DMS 273 (cell line): ENCODE results near the gene CCNDBP1.
"Not testable (repeated sequence)": the region's sequence is repeated elsewhere in the genome, so short reads cannot be mapped to it uniquely, and the experiment has no call there.

Source experiments
- DNase-seq: peaks from one replicate; lab custom pipeline; 2025; ENCODE audit not compliant: unreplicated experiment; lab: John Stamatoyannopoulos, UW

The CCNDBP1 gene

GRCh38 chr15:43190178-43190577 is 5.0 kb downstream of the CCNDBP1 start:
- no peak for DNase-seq

DNA sequence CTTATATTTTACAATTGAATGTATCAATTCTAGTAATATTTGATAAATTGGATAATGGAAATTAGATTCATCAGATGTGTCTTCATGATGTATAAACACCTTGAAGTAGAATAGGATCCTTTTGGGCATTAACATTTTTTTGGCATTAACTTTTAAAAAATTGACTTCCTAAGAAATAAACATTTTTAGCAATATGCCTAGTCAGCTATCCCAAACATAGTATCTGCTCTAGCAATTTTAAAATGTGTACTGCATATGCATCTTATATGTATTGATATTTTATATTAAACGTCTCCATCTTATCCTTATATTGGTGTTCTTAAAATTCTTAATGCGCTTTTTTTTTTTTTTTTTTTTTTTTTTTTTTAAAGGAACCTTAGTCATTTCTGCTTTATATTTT is 8.5 kb downstream of the CCNDBP1 start:
- no peak for DNase-seq

GRCh38 chr15:43194795-43195194 is 9.6 kb downstream of the CCNDBP1 start:
- DNase-seq, result no peak

DNA sequence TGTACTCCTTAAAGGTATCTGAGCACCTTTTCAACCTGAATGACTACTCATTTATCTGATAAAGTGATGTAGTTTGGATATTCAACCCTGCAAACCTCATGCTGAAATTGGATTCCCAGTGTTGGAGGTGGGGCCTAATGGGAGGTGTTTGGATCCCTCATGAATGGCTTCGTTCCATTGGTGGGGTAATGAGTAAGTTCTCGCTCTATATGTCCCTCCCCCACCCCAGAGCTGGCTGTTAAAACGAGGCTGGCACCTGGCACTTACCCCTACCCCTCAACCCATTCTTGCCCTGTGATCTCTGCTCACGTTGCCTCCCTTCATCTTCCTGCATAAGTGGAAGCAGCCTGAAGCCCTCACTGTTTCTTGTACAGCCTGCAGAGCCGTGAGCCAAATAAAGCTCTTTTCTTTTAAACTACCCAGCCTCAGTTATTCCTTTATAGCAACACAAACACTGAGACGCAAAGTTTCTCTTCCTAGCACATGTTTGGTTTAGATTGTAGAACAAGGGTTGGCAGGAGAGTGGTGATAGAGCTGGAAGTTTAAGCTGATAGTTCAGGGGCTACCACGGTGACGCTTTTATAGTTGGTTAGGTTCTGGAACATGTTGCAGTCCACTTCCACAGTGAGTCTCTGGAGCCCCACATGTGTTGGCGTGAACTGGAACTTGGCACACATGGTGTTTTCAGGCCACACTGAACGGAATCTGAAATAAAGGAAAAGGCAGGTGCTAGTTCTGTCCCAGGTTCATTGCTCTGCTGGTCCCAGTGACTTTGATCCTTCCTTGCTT is 11.8 kb downstream of the CCNDBP1 start:
- no peak for DNase-seq

GRCh38 chr15:43197773-43198172 is 12.6 kb downstream of the CCNDBP1 start:
- DNase-seq, result not testable (repeated sequence)

GRCh38 chr15:43198556-43198955 is 13.4 kb downstream of the CCNDBP1 start:
- not testable (repeated sequence) for DNase-seq

GRCh38 chr15:43198992-43199391 is 13.8 kb downstream of the CCNDBP1 start:
- DNase-seq, result no peak

DNA sequence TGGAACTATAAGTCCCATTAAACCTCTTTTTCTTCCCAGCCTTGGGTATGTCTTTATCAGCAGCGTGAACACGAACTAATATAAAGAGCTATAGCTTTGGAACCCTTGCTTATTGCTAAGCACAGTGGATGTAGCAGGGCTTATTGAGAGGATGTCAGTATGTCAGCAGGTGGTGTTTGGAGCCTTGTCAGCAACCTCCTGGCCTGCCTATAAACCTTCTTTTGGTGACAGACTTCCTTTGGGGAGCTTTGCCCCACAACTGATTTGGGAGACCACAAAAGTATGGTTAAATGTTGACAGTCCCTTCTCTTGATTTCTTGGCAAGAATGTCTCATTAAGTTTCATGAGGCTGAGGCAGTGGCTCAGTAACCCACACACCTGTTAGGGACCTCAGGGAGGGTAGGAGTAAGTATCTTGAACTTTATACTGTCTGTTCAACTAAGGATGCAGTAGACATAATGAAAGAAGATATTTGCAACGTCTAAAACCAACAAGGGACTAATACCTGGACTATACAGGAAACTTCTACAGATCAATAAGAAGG is 14.8 kb downstream of the CCNDBP1 start:
- DNase-seq, result no peak

DNA sequence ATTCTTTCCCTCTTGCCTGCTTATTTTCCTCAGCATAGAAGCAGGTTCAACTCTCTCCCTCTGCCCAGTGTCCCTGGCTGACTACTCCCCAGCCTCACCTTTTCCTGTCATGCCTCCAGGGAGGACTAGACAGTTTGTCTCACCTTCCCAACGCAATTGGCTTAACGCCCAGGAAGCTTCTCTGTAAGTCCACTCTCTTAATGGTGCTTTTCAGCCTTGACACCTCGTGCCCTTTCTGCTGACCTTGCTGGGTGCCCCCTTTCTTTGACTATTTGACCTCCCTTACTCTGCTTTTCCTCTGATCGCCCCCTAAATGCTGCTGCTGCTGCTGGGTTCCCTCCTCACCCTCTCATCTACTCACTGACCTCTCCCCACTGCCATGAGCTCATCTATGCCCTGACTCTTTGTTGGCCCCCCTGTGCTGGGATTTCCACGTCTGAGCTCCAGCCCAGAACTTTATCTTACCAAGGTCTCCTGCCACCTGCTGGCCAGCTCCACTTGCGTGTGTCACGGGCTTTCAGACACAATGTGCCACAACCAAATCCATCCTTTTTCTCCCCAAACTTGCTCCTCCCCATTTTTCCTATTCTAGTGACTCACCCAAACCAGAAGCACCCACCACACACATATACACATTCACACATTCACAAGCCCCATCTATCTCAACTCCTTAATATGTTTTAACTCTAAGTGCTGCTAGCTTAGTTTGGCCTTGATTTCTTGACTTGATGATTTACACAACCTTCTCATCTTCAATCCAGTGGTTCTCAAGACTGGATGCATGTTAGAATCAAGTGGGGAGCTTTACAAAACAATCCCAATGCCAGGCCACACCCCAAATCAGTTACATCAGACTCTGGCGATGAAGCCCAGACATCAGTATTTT is 19.1 kb downstream of the CCNDBP1 start:
- DNase-seq, result peak; percentile 46

- no peak for DNase-seq
Measured at GRCh38 chr15:43206054-43206453, 20.9 kb downstream of the CCNDBP1 start.

DNA sequence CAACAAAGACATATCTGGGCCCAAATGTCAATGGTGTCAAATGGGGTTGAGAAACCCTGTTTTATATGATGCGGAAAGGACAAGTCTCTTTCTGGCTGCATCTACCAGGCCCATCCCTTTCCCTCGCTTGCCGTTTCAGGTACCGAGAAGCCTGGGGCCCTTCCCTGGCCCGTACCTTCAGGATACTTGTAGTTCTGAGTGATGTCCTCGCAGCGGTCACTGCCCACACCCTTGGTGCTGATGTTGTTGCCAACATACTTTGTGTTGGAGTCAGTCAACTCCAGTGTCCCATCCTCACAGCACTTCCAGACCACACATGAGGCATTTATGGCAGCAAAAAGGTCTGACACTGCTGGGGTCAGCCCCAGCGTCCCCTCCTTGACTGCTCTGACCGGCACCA is 21.8 kb downstream of the CCNDBP1 start:
- no peak for DNase-seq

GRCh38 chr15:43208052-43209002 is 23.1 kb downstream of the CCNDBP1 start:
- no peak for DNase-seq

DNA sequence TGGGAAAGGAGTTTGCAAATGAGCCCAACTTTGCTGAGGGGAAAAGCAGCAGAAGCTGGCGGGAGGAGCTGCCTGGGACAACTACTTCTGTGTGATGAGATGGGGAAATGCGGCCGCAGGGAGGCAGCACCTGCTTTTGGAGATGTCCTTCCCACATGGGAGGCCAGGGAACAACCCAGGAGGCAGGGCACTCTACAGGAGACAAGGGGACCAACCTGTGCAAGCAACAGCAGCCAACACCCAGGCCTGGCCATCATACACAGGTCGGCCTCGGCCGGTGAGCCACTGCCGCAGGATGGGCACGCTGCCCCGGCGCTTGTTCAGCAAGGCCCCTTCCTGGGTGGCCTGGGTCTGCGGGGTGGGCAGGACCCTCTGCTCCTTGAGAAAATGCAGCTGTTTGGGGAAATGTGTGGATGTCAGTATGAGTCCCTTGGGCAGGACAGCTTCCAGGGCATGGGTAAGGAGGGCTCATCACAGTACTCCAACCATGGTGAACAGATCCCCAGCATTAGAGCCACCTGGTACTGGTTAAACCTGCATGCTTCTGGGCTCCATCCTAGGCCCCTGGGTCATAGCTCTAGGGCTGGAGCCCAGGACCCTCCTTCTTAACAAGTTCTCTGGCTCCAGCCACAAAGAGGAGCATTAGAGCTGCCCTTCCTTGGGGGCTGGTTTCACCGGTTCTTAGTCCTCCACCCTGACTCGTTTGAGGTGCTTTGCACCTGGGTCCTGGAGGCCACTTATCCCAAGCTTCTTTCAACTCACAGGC is 24.0 kb downstream of the CCNDBP1 start:
- DNase-seq, result no peak

GRCh38 chr15:43210172-43210745 is 25.1 kb downstream of the CCNDBP1 start:
- DNase-seq, result no peak

DNA sequence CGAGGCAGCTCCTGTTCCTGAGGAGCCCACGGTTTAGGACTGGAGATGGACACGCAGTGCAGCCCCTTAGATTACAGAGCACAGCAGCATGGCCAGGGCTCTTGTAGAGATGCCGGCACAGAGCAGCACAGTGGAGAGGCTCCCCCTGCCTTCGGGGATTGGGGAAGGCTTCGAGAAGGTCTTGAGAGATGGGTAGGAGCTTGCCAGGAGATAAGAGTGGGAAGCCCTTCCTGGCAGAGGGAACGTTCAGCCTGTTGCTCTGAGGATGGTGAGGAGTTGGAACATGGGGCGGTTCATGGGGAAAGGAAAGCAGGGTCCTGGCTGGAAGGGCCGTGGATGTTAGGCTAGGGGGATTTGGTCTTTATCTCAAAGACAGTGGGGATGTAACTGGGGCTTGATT is 25.6 kb downstream of the CCNDBP1 start:
- no peak for DNase-seq

DNA sequence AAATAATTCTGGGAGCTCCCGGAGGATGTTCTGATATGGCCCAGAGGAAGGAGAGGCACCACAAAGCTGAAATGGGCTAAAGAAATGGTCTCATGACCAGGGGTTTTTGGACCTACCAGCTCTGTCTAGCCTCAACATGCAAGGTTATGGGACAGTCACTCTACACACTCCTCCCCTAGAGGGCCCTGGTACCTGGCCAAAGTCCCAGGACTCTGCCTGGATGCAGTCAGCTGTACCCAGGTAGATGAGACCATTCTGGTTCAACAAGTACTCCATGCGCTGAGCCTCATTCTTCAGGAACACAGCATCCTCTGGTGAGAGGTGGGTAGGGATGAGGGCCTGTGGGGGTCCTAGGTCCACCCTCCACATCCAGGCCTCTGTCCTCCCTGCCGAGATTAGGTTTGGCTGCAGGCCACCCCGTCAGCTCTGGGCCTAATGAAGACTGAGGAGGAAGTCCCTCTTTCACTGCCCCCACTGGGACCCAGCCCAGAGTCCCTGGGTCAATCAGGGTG is 26.1 kb downstream of the CCNDBP1 start:
- DNase-seq, result no peak

- DNase-seq, result no peak
Measured at GRCh38 chr15:43212299-43212698, 27.1 kb downstream of the CCNDBP1 start.

- no peak for DNase-seq
Measured at GRCh38 chr15:43212951-43213350, 27.7 kb downstream of the CCNDBP1 start.

DNA sequence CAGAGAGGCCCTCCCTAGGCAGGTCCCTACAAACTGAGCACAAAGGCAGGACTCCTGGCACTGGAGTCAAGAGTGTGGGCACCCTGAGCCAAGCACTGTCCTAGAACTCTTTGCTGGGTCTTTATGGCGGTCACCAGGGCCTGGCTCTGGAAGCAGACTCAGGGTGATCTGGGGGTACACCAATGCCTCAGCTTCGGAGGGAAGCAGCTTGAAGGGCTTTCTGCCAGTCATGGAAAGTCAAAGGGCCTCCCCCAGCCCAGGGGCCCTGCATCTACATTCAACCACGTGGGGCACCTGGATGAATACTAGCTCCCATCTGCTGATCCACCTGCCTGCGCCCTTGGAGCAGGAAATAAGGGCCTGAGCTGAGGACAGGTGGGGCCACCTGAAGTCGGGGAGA is 28.3 kb downstream of the CCNDBP1 start:
- DNase-seq, result no peak
